Spleen (tissue), 11 donors: ENCODE data around the gene METTL8. TPM values are rescaled to one million over a fixed set of nuclear protein-coding genes. Genes with fewer than 3 reads are reported as not detected.

ENCODE experiments used
- DNase-seq: peaks from one replicate; pipeline ENCODE4 v3.0.0-alpha.2; 2020
- H3K27ac ChIP-seq, 8 donors: fragments of 200-600 bp; sonication (generic) in 7 of 8; 1 replicate in 4 of 8; 2 replicates in 4 of 8; pipeline versions ENCODE4 v1.5.0 to v1.8.0; 2016 to 2021; ENCODE audit warnings: inconsistent platforms in 4 of 8, mild to moderate bottlenecking in 4 of 8, moderate library complexity in 1 of 8
- H3K27me3 ChIP-seq, 7 donors: fragments of 200-600 bp; sonication (generic) in 6 of 7; replicated peaks in 1 of 7; 1 replicate in 4 of 7; 2 replicates in 3 of 7; pipeline versions ENCODE4 v1.5.0 to v1.8.0; 2016 to 2021; ENCODE audit warnings: inconsistent platforms in 3 of 7, mild to moderate bottlenecking in 1 of 7
- H3K36me3 ChIP-seq, 6 donors: fragments of 200-600 bp; sonication (generic) in 5 of 6; 1 replicate in 4 of 6; 2 replicates in 2 of 6; pipeline versions ENCODE4 v1.5.0 to v1.8.0; 2016 to 2021; ENCODE audit warnings: inconsistent platforms in 2 of 6
- H3K4me1 ChIP-seq, 6 donors: fragments of 200-600 bp; sonication (generic) in 5 of 6; 1 replicate in 3 of 6; 2 replicates in 3 of 6; pipeline versions ENCODE4 v1.5.0 to v1.8.0; 2016 to 2021; ENCODE audit warnings: inconsistent platforms in 3 of 6
- H3K4me3 ChIP-seq, 8 donors: fragments of 200-600 bp; sonication (generic) in 7 of 8; 1 replicate in 4 of 8; 2 replicates in 4 of 8; pipeline versions ENCODE4 v1.5.0 to v1.8.0; 2016 to 2021; ENCODE audit warnings: inconsistent platforms in 4 of 8, mild to moderate bottlenecking in 4 of 8, moderate library complexity in 2 of 8
- H3K9me3 ChIP-seq, 8 donors: fragments of 200-600 bp; sonication (generic) in 7 of 8; 1 replicate in 4 of 8; 2 replicates in 4 of 8; pipeline versions ENCODE4 v1.5.0 to v1.8.0; 2016 to 2021; ENCODE audit warnings: inconsistent platforms in 4 of 8
- POLR2A ChIP-seq, 3 donors: fragments of 450-650 bp; IDR thresholded peaks; one replicate each; pipeline ENCODE4 v1.5.1; 2017; ENCODE audit warnings: antibody characterized with exemption in 3 of 3, mild to moderate bottlenecking in 1 of 3
- POLR2AphosphoS5 ChIP-seq, 3 donors: sonication (generic); formaldehyde crosslinking; IDR thresholded peaks; one replicate each; pipeline ENCODE4 v1.5.1; 2017; ENCODE audit warnings: antibody characterized with exemption in 3 of 3
- WGBS, 5 donors: extraction: QIAGEN DNeasy Blood & Tissue Kit in 3 of 5; methylation state at CpG; one replicate each; pipeline versions ENCODE4 v1.1.5 to v1.1.7; 2013 to 2018; 5-methylcytosine and 5-hydroxymethylcytosine counted together
- intact Hi-C: fragments of 100-400 bp; cut with DNase I; formaldehyde crosslinking; loops from one replicate; pipeline ENCODE4 v1.15.0; 2023; ENCODE audit warnings: low total_unique reads
- polyA plus RNA-seq, 3 donors: library from polyadenylated mRNA; stranded (reverse); fragments of 200-250 nt; gene quantifications; one replicate each; pipeline ENCODE4 v1.2.1, GENCODE V29; 2013
- total RNA-seq, 7 donors: library from RNA; depleted of rRNA in 3 of 7; stranded (reverse); fragments of >200 nt in 3 of 7; fragmentation: NEBNext Ultra II Directional in 4 of 7; extraction: Animal tissue kit (Norgen Biotek cat#: 25700) in 4 of 7; gene quantifications; one replicate each; pipeline versions ENCODE4 v1.1.0 to v1.2.1, GENCODE V29; 2016 to 2021
- TF ChIP-seq, protein P1 (sequence below), 11 experiments: fragments of 200-600 bp in 7 of 11; fragments of 450-650 bp in 4 of 11; sonication (generic) in 4 of 11; IDR thresholded peaks in 8 of 11; conservative IDR thresholded peaks in 3 of 11; 1 replicate in 7 of 11; 2 replicates in 4 of 11; pipeline versions ENCODE4 v1.4.0 to v1.8.0; 2016 to 2021; ENCODE audit warnings: antibody characterized with exemption in 11 of 11, inconsistent platforms in 4 of 11, mild to moderate bottlenecking in 1 of 11
- donor health status: healthy with polysubstance abuse.
- donor health status: DM: no; HTN: no; CAD: no; lungs with moderate emphysema.
- donor health status: DM: no; HTN: no; CAD: no.
- donor health status: Bipolar disorder and iron deficiency.
- donor health status: healthy.
- donor health status: DM: no; HTN: no; CAD: no.
- donor health status: DM: yes; HTN: yes; CAD: no.

The METTL8 gene
- total and polyA plus RNA-seq, 10 donors: 15.4 to 48.7 (median 24.7) TPM

DNA sequence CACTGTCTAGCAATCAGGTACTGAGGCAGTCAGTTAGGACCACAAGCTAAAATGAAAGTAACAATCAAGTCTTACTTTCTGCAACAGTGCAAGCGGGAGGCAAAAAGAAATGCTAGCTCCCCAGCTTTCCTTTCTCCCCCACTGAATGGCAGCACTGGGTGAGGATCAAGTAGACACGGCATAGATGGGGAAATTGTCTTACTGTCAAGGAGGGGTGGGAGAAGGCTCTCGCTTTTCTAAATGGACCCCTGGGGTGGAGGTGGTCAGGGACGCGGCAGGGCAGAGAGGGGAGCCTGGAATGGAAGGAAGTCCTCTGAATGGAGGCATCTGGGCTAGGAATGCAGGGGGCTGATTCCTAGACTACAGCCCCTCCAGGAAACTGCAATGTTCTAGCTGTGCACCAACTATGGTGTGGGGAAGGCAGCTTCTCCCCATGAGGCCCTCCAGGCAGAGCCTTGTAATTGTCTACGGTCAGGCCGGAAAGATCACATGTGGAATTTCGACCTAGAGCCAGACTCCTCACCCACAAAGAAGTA lies 24.3 kb downstream of the METTL8 start:
- no peaks in the 10 kb centered on the region for H3K36me3 ChIP-seq
- no peaks in the 10 kb centered on the region for H3K27me3 ChIP-seq
- WGBS, 5 donors: 58 to 70% (median 66%) methylated on average over 8 of the region's 8 CpGs
- H3K4me3 ChIP-seq: peak overlapping the region in 5 of 8 donors; percentile 21 to 61 (median 24)
- H3K9me3 ChIP-seq: no peaks in the 10 kb centered on the region
- no peak for DNase-seq
- H3K27ac ChIP-seq: peak overlapping the region in 4 of 8 donors; percentile 8 to 44 (median 24)
- TF ChIP-seq POLR2A (IDR thresholded peaks at IDR 0.05): no peak
- no peak for TF ChIP-seq POLR2AphosphoS5 (IDR thresholded peaks at IDR 0.05)
- TF ChIP-seq, protein P1, sequence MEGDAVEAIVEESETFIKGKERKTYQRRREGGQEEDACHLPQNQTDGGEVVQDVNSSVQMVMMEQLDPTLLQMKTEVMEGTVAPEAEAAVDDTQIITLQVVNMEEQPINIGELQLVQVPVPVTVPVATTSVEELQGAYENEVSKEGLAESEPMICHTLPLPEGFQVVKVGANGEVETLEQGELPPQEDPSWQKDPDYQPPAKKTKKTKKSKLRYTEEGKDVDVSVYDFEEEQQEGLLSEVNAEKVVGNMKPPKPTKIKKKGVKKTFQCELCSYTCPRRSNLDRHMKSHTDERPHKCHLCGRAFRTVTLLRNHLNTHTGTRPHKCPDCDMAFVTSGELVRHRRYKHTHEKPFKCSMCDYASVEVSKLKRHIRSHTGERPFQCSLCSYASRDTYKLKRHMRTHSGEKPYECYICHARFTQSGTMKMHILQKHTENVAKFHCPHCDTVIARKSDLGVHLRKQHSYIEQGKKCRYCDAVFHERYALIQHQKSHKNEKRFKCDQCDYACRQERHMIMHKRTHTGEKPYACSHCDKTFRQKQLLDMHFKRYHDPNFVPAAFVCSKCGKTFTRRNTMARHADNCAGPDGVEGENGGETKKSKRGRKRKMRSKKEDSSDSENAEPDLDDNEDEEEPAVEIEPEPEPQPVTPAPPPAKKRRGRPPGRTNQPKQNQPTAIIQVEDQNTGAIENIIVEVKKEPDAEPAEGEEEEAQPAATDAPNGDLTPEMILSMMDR (IDR thresholded peaks at IDR 0.05 in 8 of 11, conservative IDR thresholded peaks at IDR 0.05 in 3 of 11): no peak
- intact Hi-C loops: no loop called here
- peaks cover 0 to 47% (median 9%) of the 10 kb centered on the region in 6 donors for H3K4me1 ChIP-seq

DNA sequence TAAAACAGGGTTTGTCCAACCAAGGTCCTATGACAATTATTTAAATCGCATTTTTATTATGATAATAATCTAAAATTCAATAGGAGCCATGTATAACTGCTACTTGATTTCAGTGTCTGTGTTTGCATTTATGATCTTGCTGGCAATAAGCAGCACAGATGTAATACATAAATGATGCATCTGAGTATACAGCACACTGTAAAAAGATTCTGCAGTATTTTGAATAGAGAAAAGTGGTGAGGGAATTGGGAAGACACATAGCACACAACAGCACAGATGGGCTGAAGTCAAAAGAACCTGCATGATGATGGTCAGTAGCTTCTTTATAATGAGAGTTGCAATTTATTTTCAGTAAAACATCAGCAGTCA lies 26.1 kb downstream of the METTL8 start:
- TF ChIP-seq, protein P1 (IDR thresholded peaks at IDR 0.05 in 8 of 11, conservative IDR thresholded peaks at IDR 0.05 in 3 of 11): no peak
- TF ChIP-seq POLR2AphosphoS5 (IDR thresholded peaks at IDR 0.05) (no peak), POLR2A (IDR thresholded peaks at IDR 0.05) (no peak)
- Histone ChIP-seq H3K9me3 (peaks cover 0 to 5% (median 1%) of the 10 kb centered on the region in 8 donors), H3K4me1 (peaks cover 0 to 47% (median 9%) of the 10 kb centered on the region in 6 donors), H3K36me3 (no peaks in the 10 kb centered on the region), H3K4me3 (no peak overlapping the region), H3K27me3 (no peaks in the 10 kb centered on the region), H3K27ac (peak overlapping the region in 1 of 8 donors; percentile 20)
- DNase-seq: no peak
- 95 to 100% (median 98%) methylated on average over 1 of the region's 1 CpG for WGBS, 5 donors
- intact Hi-C loops: no loop called here

DNA sequence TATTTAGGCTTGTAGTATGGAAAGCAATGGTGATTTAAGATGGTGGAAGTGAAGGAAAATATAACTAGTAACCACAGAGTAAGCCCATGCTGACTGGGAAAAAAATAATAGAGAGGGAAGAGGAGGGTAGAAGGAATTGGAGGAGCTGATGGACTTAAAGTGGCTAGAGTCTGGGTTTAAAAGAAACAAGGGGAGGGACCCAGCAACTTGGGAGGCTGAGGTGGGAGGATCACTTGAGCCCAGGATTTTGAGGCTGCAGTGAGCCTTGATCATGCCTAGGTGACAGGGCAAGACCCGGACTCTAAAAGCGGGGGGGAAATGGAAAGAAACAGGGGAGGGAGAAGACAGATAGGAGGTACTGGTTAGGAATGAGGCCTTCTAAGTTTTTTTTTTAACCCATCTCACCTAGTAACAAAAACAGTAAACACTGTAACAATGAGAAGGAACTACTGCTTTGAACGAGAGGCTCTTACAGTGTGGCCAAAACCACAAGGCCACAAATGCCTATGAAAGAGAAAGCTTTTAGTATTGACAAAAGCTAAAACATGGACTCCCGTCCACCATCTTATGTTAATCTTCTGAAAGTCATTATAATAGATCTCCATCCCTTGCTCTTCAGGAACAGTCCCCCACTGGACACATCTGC lies 26.6 kb downstream of the METTL8 start:
- intact Hi-C loops: no loop called here
- no peak for TF ChIP-seq POLR2AphosphoS5 (IDR thresholded peaks at IDR 0.05)
- TF ChIP-seq, protein P1 (IDR thresholded peaks at IDR 0.05 in 8 of 11, conservative IDR thresholded peaks at IDR 0.05 in 3 of 11): no peak
- no peak for TF ChIP-seq POLR2A (IDR thresholded peaks at IDR 0.05)
- Histone ChIP-seq H3K4me3 (no peak overlapping the region), H3K36me3 (no peaks in the 10 kb centered on the region), H3K4me1 (peaks cover 0 to 47% (median 9%) of the 10 kb centered on the region in 6 donors), H3K27me3 (no peaks in the 10 kb centered on the region), H3K27ac (peak overlapping the region in 2 of 8 donors; percentile 20 to 45), H3K9me3 (peaks cover 0 to 10% (median 7%) of the 10 kb centered on the region in 8 donors)
- 71 to 79% (median 72%) methylated on average over 4 of the region's 4 CpGs for WGBS, 5 donors
- no peak for DNase-seq

DNA sequence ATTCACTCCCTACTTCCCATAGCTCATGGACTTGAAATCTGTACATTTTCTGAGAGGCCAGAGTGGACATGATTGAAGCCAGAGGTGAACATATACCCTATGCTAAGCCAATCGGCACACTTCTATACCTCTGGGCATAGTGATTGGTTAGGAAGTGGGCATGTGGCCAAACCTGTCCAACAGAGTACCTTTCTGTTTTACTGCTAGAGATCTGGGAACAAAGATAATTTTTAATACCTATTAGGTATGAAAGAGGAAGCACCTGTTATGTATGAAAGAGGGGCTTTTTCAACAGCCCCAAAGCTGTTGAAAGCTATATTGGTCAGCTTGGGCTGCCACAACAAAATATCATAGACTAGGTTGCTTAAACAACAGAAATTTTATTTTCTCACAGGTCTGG lies 27.7 kb downstream of the METTL8 start:
- Histone ChIP-seq H3K9me3 (peaks cover 0 to 18% (median 13%) of the 10 kb centered on the region in 8 donors), H3K36me3 (no peaks in the 10 kb centered on the region), H3K4me3 (no peak overlapping the region), H3K27ac (peak overlapping the region in 4 of 8 donors; percentile 33 to 60 (median 43)), H3K4me1 (peaks cover 0 to 47% (median 9%) of the 10 kb centered on the region in 6 donors), H3K27me3 (no peaks in the 10 kb centered on the region)
- intact Hi-C loops: no loop called here
- TF ChIP-seq POLR2A (IDR thresholded peaks at IDR 0.05): no peak
- TF ChIP-seq, protein P1 (IDR thresholded peaks at IDR 0.05 in 8 of 11, conservative IDR thresholded peaks at IDR 0.05 in 3 of 11): no peak
- no peak for TF ChIP-seq POLR2AphosphoS5 (IDR thresholded peaks at IDR 0.05)
- no peak for DNase-seq
- WGBS, 5 donors: 48 to 80% (median 68%) methylated on average over 1 of the region's 1 CpG
